DMS53 treated with DMSO at 0.1 percent for 48 hours (cell line): ENCODE data around the gene SP2.

Experiments
- DNase-seq: peaks from one replicate; lab custom pipeline; 2025; ENCODE audit not compliant: unreplicated experiment; lab: John Stamatoyannopoulos, UW

Gene SP2

GRCh38 chr17:47889734-47890529 lies 6.1 kb upstream of the SP2 start:
- peak; percentile 83 for DNase-seq

- DNase-seq, result no peak
These were observed 4.4 kb upstream of the SP2 start for GRCh38 chr17:47891545-47892088.

- peak; percentile 25 for DNase-seq
These were observed 1.3 kb upstream of the SP2 start for GRCh38 chr17:47894498-47895346.

- DNase-seq, result no peak
These were observed 635 bp upstream of the SP2 start for GRCh38 chr17:47895347-47895855.

GRCh38 chr17:47896672-47897490 lies 845 bp downstream of the SP2 start:
- no peak for DNase-seq

- no peak for DNase-seq
These were observed 1.5 kb downstream of the SP2 start for GRCh38 chr17:47897561-47897960.

- no peak for DNase-seq
These were observed 2.2 kb downstream of the SP2 start for GRCh38 chr17:47898241-47898640.

GRCh38 chr17:47899643-47900042 lies 3.6 kb downstream of the SP2 start:
- no peak for DNase-seq

- DNase-seq, result no peak
These were observed 5.4 kb downstream of the SP2 start for GRCh38 chr17:47901423-47901822.

- DNase-seq, result no peak
These were observed 6.2 kb downstream of the SP2 start for GRCh38 chr17:47902039-47902744.

- DNase-seq, result no peak
These were observed 9.2 kb downstream of the SP2 start for GRCh38 chr17:47905221-47905733.

GRCh38 chr17:47906443-47906842 lies 10.4 kb downstream of the SP2 start:
- DNase-seq, result no peak

GRCh38 chr17:47907932-47908562 lies 12.0 kb downstream of the SP2 start:
- no peak for DNase-seq

GRCh38 chr17:47913050-47913449 lies 17.0 kb downstream of the SP2 start:
- no peak for DNase-seq

- no peak for DNase-seq
These were observed 18.4 kb downstream of the SP2 start for GRCh38 chr17:47914306-47914948.

GRCh38 chr17:47915776-47916398 lies 19.9 kb downstream of the SP2 start:
- DNase-seq, result no peak

GRCh38 chr17:47916489-47917208 lies 20.6 kb downstream of the SP2 start:
- DNase-seq, result no peak

GRCh38 chr17:47917581-47917980 lies 21.5 kb downstream of the SP2 start:
- DNase-seq, result no peak
